Measurements from ENCODE around the gene BMP7.
"Not testable (repeated sequence)": the region's sequence is repeated elsewhere in the genome, so short reads cannot be mapped to it uniquely, and the experiment has no call there.

The BMP7 gene

GRCh38 chr20:57280221-57280620 is 13.8 kb upstream of the BMP7 start:
- no peak overlapping the region for H3K4me3 ChIP-seq (ENCODE audit: low read length)
- no peak for TF ChIP-seq CTCF (conservative IDR thresholded peaks at IDR 0.05; ENCODE audit: low read length)
- DNase-seq (ENCODE audit: low read depth), result no peak

GRCh38 chr20:57279548-57279947 is 13.1 kb upstream of the BMP7 start:
- not testable (repeated sequence) for DNase-seq (ENCODE audit: low read depth); H3K4me3 ChIP-seq (ENCODE audit: low read length)

- H3K4me3 ChIP-seq (ENCODE audit: low read length), result no peak overlapping the region
- DNase-seq (ENCODE audit: low read depth), result no peak
- no peak for TF ChIP-seq CTCF (conservative IDR thresholded peaks at IDR 0.05; ENCODE audit: low read length)
These were observed 12.0 kb upstream of the BMP7 start for GRCh38 chr20:57278457-57278856.

GRCh38 chr20:57277398-57278105 is 11.1 kb upstream of the BMP7 start:
- no peak overlapping the region for H3K4me3 ChIP-seq (ENCODE audit: low read length)
- no peak for TF ChIP-seq CTCF (conservative IDR thresholded peaks at IDR 0.05; ENCODE audit: low read length)
- DNase-seq (ENCODE audit: low read depth), result no peak

- no peak for DNase-seq (ENCODE audit: low read depth)
These were observed 9.8 kb upstream of the BMP7 start for GRCh38 chr20:57276221-57276620.

GRCh38 chr20:57275813-57276212 is 9.4 kb upstream of the BMP7 start:
- no peak for TF ChIP-seq CTCF (conservative IDR thresholded peaks at IDR 0.05; ENCODE audit: low read length)
- no peak for DNase-seq (ENCODE audit: low read depth)
- no peak overlapping the region for H3K4me3 ChIP-seq (ENCODE audit: low read length)

More at GRCh38 chr20:57276221-57276620, 9.8 kb upstream of the BMP7 start:
- H3K4me3 ChIP-seq (ENCODE audit: low read length), result no peak overlapping the region
- TF ChIP-seq CTCF (conservative IDR thresholded peaks at IDR 0.05; ENCODE audit: low read length), result no peak

- no peak for DNase-seq (ENCODE audit: low read depth)
- TF ChIP-seq CTCF (conservative IDR thresholded peaks at IDR 0.05; ENCODE audit: low read length), result no peak
- no peak overlapping the region for H3K4me3 ChIP-seq (ENCODE audit: low read length)
These were observed 8.9 kb upstream of the BMP7 start for GRCh38 chr20:57275334-57275733.

All from AG10803 (cell line).